M059J (cell line): ENCODE measurements around the gene ABCA1. TPM values are rescaled to one million over a fixed set of nuclear protein-coding genes. Genes with fewer than 3 reads are reported as not detected.
A peak's percentile ranks its signal among the peaks of the same experiment; 100 is the strongest.
"Not testable (repeated sequence)": the region's sequence is repeated elsewhere in the genome, so short reads cannot be mapped to it uniquely, and the experiment has no call there.

ENCODE experiments used
- DNase-seq: peaks from one replicate; pipeline ENCODE4 v3.0.0-alpha.2; 2012; ENCODE audit warnings: low read depth
- total RNA-seq: library from RNA; depleted of rRNA; stranded (reverse); fragments of >200 nt; shearing (Covaris generic); gene quantifications from 2 replicates; pipeline ENCODE4 v1.2.3, GENCODE V29; 2014

Gene ABCA1
- total RNA-seq, 1 experiment from 2014 or later: 7.7 TPM

- DNase-seq: no peak
Measured at GRCh38 chr9:104944871-104945270, 16.9 kb upstream of the ABCA1 start.

GRCh38 chr9:104944356-104944755, 16.4 kb upstream of the ABCA1 start:
- peak; percentile 40 for DNase-seq

- DNase-seq: no peak
Measured at GRCh38 chr9:104941597-104941996, 13.6 kb upstream of the ABCA1 start.

GRCh38 chr9:104936291-104936690, 8.3 kb upstream of the ABCA1 start:
- DNase-seq: no peak

GRCh38 chr9:104935501-104935810, 7.5 kb upstream of the ABCA1 start:
- not testable (repeated sequence) for DNase-seq

- no peak for DNase-seq
Measured at GRCh38 chr9:104934691-104935500, 6.9 kb upstream of the ABCA1 start.

GRCh38 chr9:104933091-104933490, 5.1 kb upstream of the ABCA1 start:
- DNase-seq: not testable (repeated sequence)

- DNase-seq: no peak
Measured at GRCh38 chr9:104931256-104931655, 3.3 kb upstream of the ABCA1 start.

GRCh38 chr9:104927216-104927911, 591 bp downstream of the ABCA1 start:
- DNase-seq: peak; percentile 74

- DNase-seq: no peak
Measured at GRCh38 chr9:104923740-104924139, 4.2 kb downstream of the ABCA1 start.

GRCh38 chr9:104923289-104923688, 4.7 kb downstream of the ABCA1 start:
- DNase-seq: no peak

- not testable (repeated sequence) for DNase-seq
Measured at GRCh38 chr9:104922748-104923147, 5.2 kb downstream of the ABCA1 start.

- DNase-seq: no peak
Measured at GRCh38 chr9:104921067-104921741, 6.8 kb downstream of the ABCA1 start.

- DNase-seq: no peak
Measured at GRCh38 chr9:104915753-104916152, 12.2 kb downstream of the ABCA1 start.

GRCh38 chr9:104915049-104915448, 12.9 kb downstream of the ABCA1 start:
- no peak for DNase-seq

GRCh38 chr9:104914466-104914865, 13.5 kb downstream of the ABCA1 start:
- no peak for DNase-seq

GRCh38 chr9:104912606-104913005, 15.3 kb downstream of the ABCA1 start:
- DNase-seq: no peak

- DNase-seq: peak; percentile 53
Measured at GRCh38 chr9:104911032-104911607, 16.8 kb downstream of the ABCA1 start.

- DNase-seq: peak; percentile 90
Measured at GRCh38 chr9:104907278-104907951, 20.5 kb downstream of the ABCA1 start.

GRCh38 chr9:104906441-104907277, 21.3 kb downstream of the ABCA1 start:
- DNase-seq: peak; percentile 91

- DNase-seq: no peak
Measured at GRCh38 chr9:104905931-104906330, 22.0 kb downstream of the ABCA1 start.
